Smooth muscle cell (in vitro differentiated cells): ENCODE measurements around the gene ZNF835. TPM values are rescaled to one million over a fixed set of nuclear protein-coding genes. Genes with fewer than 3 reads are reported as not detected.

Experiments used
- DNase-seq: peaks from one replicate; lab custom pipeline; 2025; ENCODE audit not compliant: unreplicated experiment; lab: John Stamatoyannopoulos, UW
- H2AFZ ChIP-seq: fragments of 200-600 bp; sonication (generic); 2 replicates; pipeline ENCODE4 v1.6.0; 2016; ENCODE audit warnings: antibody characterized with exemption, low read depth, mild to moderate bottlenecking
- H3F3A ChIP-seq: fragments of 200-600 bp; sonication (generic); 2 replicates; pipeline ENCODE4 v1.6.0; 2017; ENCODE audit warnings: antibody characterized with exemption, low read depth
- H3K27ac ChIP-seq: fragments of 200-600 bp; sonication (generic); 2 replicates; pipeline ENCODE4 v1.5.1; 2016; ENCODE audit warnings: low read depth, mild to moderate bottlenecking
- H3K27me3 ChIP-seq: fragments of 200-600 bp; sonication (generic); 2 replicates; pipeline ENCODE4 v1.6.1; 2016; ENCODE audit warnings: low read depth, mild to moderate bottlenecking
- H3K36me3 ChIP-seq: fragments of 200-600 bp; sonication (generic); 2 replicates; pipeline ENCODE4 v1.5.1; 2016; ENCODE audit warnings: low read depth
- H3K4me1 ChIP-seq: fragments of 200-600 bp; sonication (generic); 2 replicates; pipeline ENCODE4 v1.5.1; 2016; ENCODE audit warnings: low read depth
- H3K4me2 ChIP-seq: fragments of 200-600 bp; sonication (generic); 2 replicates; pipeline ENCODE4 v1.6.0; 2016; ENCODE audit warnings: mild to moderate bottlenecking
- H3K4me3 ChIP-seq: fragments of 200-600 bp; sonication (generic); 2 replicates; pipeline ENCODE4 v1.5.1; 2016; ENCODE audit warnings: mild to moderate bottlenecking
- H3K79me2 ChIP-seq: fragments of 200-600 bp; sonication (generic); 2 replicates; pipeline ENCODE4 v1.6.0; 2016; ENCODE audit warnings: low read depth, mild to moderate bottlenecking
- H3K9ac ChIP-seq: fragments of 200-600 bp; sonication (generic); 2 replicates; pipeline ENCODE4 v1.6.0; 2016; ENCODE audit warnings: low read depth
- H3K9me3 ChIP-seq: fragments of 200-600 bp; sonication (generic); replicated peaks from 2 replicates; pipeline ENCODE4 v1.5.1; 2016; ENCODE audit warnings: low read depth
- H4K20me1 ChIP-seq: fragments of 200-600 bp; sonication (generic); 2 replicates; pipeline ENCODE4 v1.6.0; 2016; ENCODE audit warnings: low read depth
- WGBS: methylation state at CpG from one replicate; pipeline ENCODE4 v1.1.7; 2016; ENCODE audit warnings: low lambda C conversion rate; 5-methylcytosine and 5-hydroxymethylcytosine counted together
- polyA plus RNA-seq: library from polyadenylated mRNA; unstranded; fragments of >200 nt; fragmentation: Nextera tagmentation; extraction: Ambion mirVana; gene quantifications from 2 replicates; pipeline ENCODE4 v1.2.1, GENCODE V29; 2016
- total RNA-seq: library from RNA; depleted of rRNA; stranded (reverse); fragments of >200 nt; gene quantifications from 2 replicates; pipeline ENCODE4 v1.2.3, GENCODE V29; 2014
- TF ChIP-seq, protein P1 (sequence below): fragments of 200-600 bp; sonication (generic); IDR thresholded peaks from 2 replicates; pipeline ENCODE4 v1.5.1; 2017; ENCODE audit warnings: borderline replicate concordance, mild to moderate bottlenecking, antibody characterized with exemption; ENCODE audit not compliant: insufficient read depth, poor library complexity, severe bottlenecking

Gene ZNF835
- total and polyA plus RNA-seq, 2 experiments from 2014 or later, result not detected

GRCh38 chr19:56689198-56689597, 17.6 kb upstream of the ZNF835 start:
- Histone ChIP-seq H3K27me3 (no peaks in the 10 kb centered on the region), H3F3A (no peaks in the 10 kb centered on the region), H3K36me3 (no peaks in the 10 kb centered on the region), H2AFZ (no peak overlapping the region), H3K79me2 (no peaks in the 10 kb centered on the region), H3K27ac (no peak overlapping the region), H3K4me2 (no peak overlapping the region), H3K4me3 (no peak overlapping the region), H3K9ac (no peak overlapping the region), H3K4me1 (no peaks in the 10 kb centered on the region), H4K20me1 (no peaks in the 10 kb centered on the region), H3K9me3 (peaks cover 7% of the 10 kb centered on the region)
- WGBS, result 81% methylated on average over 10 of the region's 10 CpGs
- TF ChIP-seq, protein P1, sequence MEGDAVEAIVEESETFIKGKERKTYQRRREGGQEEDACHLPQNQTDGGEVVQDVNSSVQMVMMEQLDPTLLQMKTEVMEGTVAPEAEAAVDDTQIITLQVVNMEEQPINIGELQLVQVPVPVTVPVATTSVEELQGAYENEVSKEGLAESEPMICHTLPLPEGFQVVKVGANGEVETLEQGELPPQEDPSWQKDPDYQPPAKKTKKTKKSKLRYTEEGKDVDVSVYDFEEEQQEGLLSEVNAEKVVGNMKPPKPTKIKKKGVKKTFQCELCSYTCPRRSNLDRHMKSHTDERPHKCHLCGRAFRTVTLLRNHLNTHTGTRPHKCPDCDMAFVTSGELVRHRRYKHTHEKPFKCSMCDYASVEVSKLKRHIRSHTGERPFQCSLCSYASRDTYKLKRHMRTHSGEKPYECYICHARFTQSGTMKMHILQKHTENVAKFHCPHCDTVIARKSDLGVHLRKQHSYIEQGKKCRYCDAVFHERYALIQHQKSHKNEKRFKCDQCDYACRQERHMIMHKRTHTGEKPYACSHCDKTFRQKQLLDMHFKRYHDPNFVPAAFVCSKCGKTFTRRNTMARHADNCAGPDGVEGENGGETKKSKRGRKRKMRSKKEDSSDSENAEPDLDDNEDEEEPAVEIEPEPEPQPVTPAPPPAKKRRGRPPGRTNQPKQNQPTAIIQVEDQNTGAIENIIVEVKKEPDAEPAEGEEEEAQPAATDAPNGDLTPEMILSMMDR, result no peak
- no peak for DNase-seq

- no peaks in the 10 kb centered on the region for H3K36me3 ChIP-seq
- no peaks in the 10 kb centered on the region for H4K20me1 ChIP-seq
- H3K9me3 ChIP-seq, result peaks cover 6% of the 10 kb centered on the region
- no peaks in the 10 kb centered on the region for H3K79me2 ChIP-seq
- 74% methylated on average over 8 of the region's 8 CpGs for WGBS
- no peaks in the 10 kb centered on the region for H3F3A ChIP-seq
- DNase-seq, result no peak
- no peak overlapping the region for H3K4me2 ChIP-seq
- H2AFZ ChIP-seq, result no peak overlapping the region
- TF ChIP-seq, protein P1, result no peak
- H3K27me3 ChIP-seq, result no peaks in the 10 kb centered on the region
- H3K4me1 ChIP-seq, result no peaks in the 10 kb centered on the region
- no peak overlapping the region for H3K4me3 ChIP-seq
- H3K9ac ChIP-seq, result no peak overlapping the region
- H3K27ac ChIP-seq, result no peak overlapping the region
These were observed 15.5 kb upstream of the ZNF835 start for GRCh38 chr19:56687031-56687430.

GRCh38 chr19:56683116-56683515, 11.6 kb upstream of the ZNF835 start:
- H2AFZ ChIP-seq, result no peak overlapping the region
- peaks cover 6% of the 10 kb centered on the region for H3K9me3 ChIP-seq
- H3K36me3 ChIP-seq, result no peaks in the 10 kb centered on the region
- H3K79me2 ChIP-seq, result no peaks in the 10 kb centered on the region
- TF ChIP-seq, protein P1, result no peak
- H3K27me3 ChIP-seq, result no peaks in the 10 kb centered on the region
- H3K4me1 ChIP-seq, result no peaks in the 10 kb centered on the region
- H3K9ac ChIP-seq, result no peak overlapping the region
- H3K4me2 ChIP-seq, result no peak overlapping the region
- no peak for DNase-seq
- no peaks in the 10 kb centered on the region for H4K20me1 ChIP-seq
- WGBS, result 65% methylated on average over 7 of the region's 7 CpGs
- no peaks in the 10 kb centered on the region for H3F3A ChIP-seq
- no peak overlapping the region for H3K27ac ChIP-seq
- no peak overlapping the region for H3K4me3 ChIP-seq

- TF ChIP-seq, protein P1, result no peak
- Histone ChIP-seq H3K79me2 (no peaks in the 10 kb centered on the region), H3K4me2 (no peak overlapping the region), H3K4me3 (no peak overlapping the region), H3K9me3 (peaks cover 14% of the 10 kb centered on the region), H2AFZ (no peak overlapping the region), H3K36me3 (no peaks in the 10 kb centered on the region), H3F3A (no peaks in the 10 kb centered on the region), H3K9ac (no peak overlapping the region), H3K27ac (no peak overlapping the region), H3K27me3 (no peaks in the 10 kb centered on the region), H4K20me1 (no peaks in the 10 kb centered on the region), H3K4me1 (no peaks in the 10 kb centered on the region)
- DNase-seq, result no peak
- 89% methylated on average over 8 of the region's 8 CpGs for WGBS
These were observed 10.1 kb upstream of the ZNF835 start for GRCh38 chr19:56681702-56682101.
